DND-41 (cell line): ENCODE results near the gene SPECC1.

Experiments
- CTCF ChIP-seq: IDR thresholded peaks from 2 replicates; pipeline ENCODE4 v1.5.1; 2012; ENCODE audit warnings: borderline replicate concordance, low read length, moderate library complexity, mild to moderate bottlenecking; ENCODE audit not compliant: poor library complexity, severe bottlenecking; ENCODE audit errors: extremely low read depth
- EZH2 ChIP-seq: IDR thresholded peaks from 3 replicates; pipeline ENCODE4 v1.6.1; 2012; ENCODE audit warnings: borderline replicate concordance, low read depth, mild to moderate bottlenecking, moderate library complexity, low read length, inconsistent platforms; ENCODE audit not compliant: severe bottlenecking

DNA sequence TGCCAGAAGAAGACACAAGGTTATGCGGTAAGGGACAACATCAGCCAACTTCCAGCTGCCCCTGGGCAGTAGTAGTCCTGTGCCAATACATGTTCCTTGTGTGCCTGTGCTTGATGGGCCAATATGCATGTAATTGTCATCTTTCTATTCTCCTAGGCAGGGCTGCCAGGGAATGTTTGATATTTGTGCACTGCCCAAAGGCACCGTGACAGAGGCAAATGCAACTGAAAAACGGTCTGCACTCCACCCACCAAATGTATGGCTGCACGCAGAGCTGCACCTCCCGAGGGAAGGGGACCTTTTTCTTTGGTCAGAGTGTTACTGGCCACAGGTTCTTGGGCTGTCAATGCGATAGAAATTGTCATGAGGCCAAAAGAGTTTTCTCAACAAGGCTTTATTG lies 251.1 kb downstream of the SPECC1 start:
- no peak for TF ChIP-seq EZH2
- no peak for TF ChIP-seq CTCF
